Measurements from ENCODE around the gene PVALEF.

DNA sequence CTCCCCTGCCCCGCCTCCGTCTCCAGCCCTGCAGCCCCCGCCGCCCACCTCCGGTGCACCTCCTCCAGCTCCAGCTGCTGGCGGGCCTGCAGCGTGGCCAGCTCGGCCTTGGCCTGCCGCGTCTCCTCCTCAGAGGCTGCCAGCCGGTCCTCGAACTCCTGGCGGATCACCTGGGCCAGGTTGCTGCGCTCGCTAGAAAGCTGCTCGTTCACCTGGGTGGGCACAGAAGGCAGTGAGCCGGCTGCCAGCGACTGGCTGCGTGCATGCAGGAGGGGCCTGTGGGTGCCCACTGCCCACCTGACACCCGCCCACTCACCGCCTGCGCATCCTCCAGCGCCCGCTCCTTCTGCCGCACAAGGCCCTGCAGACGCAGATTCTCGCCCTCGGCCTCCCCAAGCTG lies 25.3 kb downstream of the PVALEF start:
- TF ChIP-seq NR2F6 (IDR thresholded peaks at IDR 0.05) (no peak), NR2F6 (CRISPR knock-in tag; IDR thresholded peaks at IDR 0.05) (no peak), ZNF274 (CRISPR knock-in tag; IDR thresholded peaks at IDR 0.05) (no peak), NFATC3 (CRISPR knock-in tag; IDR thresholded peaks at IDR 0.05) (no peak), CHD4 (IDR thresholded peaks at IDR 0.05; ENCODE audit: borderline replicate concordance, low read length) (no peak), ZNF792 (CRISPR knock-in tag; IDR thresholded peaks at IDR 0.05) (no peak), YY1 (IDR thresholded peaks at IDR 0.05; ENCODE audit: insufficient read depth, insufficient replicate concordance, low read depth, low read length) (no peak), ETV6 (CRISPR knock-in tag; conservative IDR thresholded peaks at IDR 0.05) (no peak), FOXA3 (CRISPR knock-in tag; IDR thresholded peaks at IDR 0.05) (no peak), CEBPB (IDR thresholded peaks at IDR 0.05; ENCODE audit: borderline replicate concordance, low read depth, low read length) (no peak), KDM1A (CRISPR knock-in tag; IDR thresholded peaks at IDR 0.05) (no peak), NR2C2 (CRISPR knock-in tag; IDR thresholded peaks at IDR 0.05; ENCODE audit: borderline replicate concordance) (no peak)
- TF ChIP-seq, protein P1, sequence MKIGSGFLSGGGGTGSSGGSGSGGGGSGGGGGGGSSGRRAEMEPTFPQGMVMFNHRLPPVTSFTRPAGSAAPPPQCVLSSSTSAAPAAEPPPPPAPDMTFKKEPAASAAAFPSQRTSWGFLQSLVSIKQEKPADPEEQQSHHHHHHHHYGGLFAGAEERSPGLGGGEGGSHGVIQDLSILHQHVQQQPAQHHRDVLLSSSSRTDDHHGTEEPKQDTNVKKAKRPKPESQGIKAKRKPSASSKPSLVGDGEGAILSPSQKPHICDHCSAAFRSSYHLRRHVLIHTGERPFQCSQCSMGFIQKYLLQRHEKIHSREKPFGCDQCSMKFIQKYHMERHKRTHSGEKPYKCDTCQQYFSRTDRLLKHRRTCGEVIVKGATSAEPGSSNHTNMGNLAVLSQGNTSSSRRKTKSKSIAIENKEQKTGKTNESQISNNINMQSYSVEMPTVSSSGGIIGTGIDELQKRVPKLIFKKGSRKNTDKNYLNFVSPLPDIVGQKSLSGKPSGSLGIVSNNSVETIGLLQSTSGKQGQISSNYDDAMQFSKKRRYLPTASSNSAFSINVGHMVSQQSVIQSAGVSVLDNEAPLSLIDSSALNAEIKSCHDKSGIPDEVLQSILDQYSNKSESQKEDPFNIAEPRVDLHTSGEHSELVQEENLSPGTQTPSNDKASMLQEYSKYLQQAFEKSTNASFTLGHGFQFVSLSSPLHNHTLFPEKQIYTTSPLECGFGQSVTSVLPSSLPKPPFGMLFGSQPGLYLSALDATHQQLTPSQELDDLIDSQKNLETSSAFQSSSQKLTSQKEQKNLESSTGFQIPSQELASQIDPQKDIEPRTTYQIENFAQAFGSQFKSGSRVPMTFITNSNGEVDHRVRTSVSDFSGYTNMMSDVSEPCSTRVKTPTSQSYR (CRISPR knock-in tag; IDR thresholded peaks at IDR 0.05; ENCODE audit: borderline replicate concordance) = no peak
- TF ChIP-seq, protein P2, sequence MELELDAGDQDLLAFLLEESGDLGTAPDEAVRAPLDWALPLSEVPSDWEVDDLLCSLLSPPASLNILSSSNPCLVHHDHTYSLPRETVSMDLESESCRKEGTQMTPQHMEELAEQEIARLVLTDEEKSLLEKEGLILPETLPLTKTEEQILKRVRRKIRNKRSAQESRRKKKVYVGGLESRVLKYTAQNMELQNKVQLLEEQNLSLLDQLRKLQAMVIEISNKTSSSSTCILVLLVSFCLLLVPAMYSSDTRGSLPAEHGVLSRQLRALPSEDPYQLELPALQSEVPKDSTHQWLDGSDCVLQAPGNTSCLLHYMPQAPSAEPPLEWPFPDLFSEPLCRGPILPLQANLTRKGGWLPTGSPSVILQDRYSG (CRISPR knock-in tag; IDR thresholded peaks at IDR 0.05) = no peak
